Keratinocyte (primary cell): ENCODE measurements around the gene DBR1.
"Not testable (repeated sequence)": the region's sequence is repeated elsewhere in the genome, so short reads cannot be mapped to it uniquely, and the experiment has no call there.

Experiments
- CTCF ChIP-seq, 3 experiments: IDR thresholded peaks in 1 of 3; conservative IDR thresholded peaks in 1 of 3; optimal IDR thresholded peaks in 1 of 3; 2 replicates in 2 of 3; 3 replicates in 1 of 3; pipeline versions ENCODE3 to v1.5.1; 2011; ENCODE audit warnings: low read length in 3 of 3, mild to moderate bottlenecking in 3 of 3, moderate library complexity in 2 of 3, control low read depth in 1 of 3, inconsistent platforms in 1 of 3; ENCODE audit not compliant: insufficient read depth in 2 of 3; ENCODE audit errors: extremely low read depth in 1 of 3
- EZH2 ChIP-seq: IDR thresholded peaks from one replicate; pipeline ENCODE4 v1.6.1; 2012; ENCODE audit warnings: inconsistent platforms, mild to moderate bottlenecking, low read length, moderate library complexity

- not testable (repeated sequence) for TF ChIP-seq EZH2; CTCF (optimal IDR thresholded peaks at IDR 0.05 in 1 of 3, IDR thresholded peaks at IDR 0.05 in 1 of 3, conservative IDR thresholded peaks at IDR 0.05 in 1 of 3; ENCODE audit: extremely low read depth in 1 of 3, insufficient read depth in 2 of 3, low read length in 3 of 3)
Measured at GRCh38 chr3:138142181-138142580, 32.5 kb downstream of the DBR1 start.
